Islet of Langerhans (tissue), 1 donor: ENCODE results near the gene RORB.

Experiments
- FAIRE-seq: peaks from one replicate; lab custom pipeline; 2011; peaks lifted over from hg19 to GRCh38; lab: Jason Lieb, UNC

The RORB gene

GRCh38 chr9:74598874-74599273 lies 101.7 kb downstream of the RORB start:
- FAIRE-seq, result no peak

- FAIRE-seq, result no peak
Measured at GRCh38 chr9:74609671-74610405, 112.7 kb downstream of the RORB start.

DNA sequence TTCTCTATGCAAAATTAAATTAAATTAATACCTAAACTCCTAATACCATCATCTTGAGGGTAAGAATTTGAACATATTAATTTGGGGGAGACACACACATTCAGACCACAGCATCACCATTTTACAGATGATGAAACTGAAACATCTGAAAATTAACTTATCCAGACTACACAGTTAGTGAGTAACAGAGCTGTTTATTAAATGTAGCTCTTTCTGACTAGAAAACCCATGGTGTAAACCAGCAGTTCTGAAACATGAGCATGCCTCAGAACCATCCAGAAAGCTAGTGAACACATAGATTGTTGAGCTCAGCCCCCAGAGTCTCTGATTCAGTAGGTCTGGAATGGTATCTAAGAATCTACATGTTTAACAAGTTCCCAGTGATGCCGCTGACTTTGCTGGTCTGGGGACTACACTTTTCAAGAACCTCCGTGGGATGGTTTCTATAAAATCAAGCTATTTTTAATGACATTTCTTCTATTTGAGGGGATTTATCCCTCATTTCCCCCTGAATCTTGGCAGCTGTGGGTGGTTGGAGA lies 113.5 kb downstream of the RORB start:
- no peak for FAIRE-seq

DNA sequence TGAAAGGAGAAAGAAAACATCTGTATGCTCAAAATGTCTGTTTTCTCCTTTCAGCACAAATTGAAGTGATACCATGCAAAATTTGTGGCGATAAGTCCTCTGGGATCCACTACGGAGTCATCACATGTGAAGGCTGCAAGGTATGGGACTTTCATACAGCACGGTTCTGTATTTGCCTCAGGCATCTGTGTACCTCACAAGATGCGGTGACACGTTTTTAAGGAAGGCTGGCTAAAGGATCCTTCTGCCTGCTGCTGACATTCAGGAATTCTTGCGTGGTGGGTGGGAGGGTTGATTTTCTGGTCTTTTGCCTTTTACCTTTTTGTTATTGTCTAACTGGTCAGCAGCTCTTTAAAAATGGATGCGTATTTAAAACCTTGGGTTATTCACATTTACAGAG lies 133.1 kb downstream of the RORB start:
- FAIRE-seq, result no peak

DNA sequence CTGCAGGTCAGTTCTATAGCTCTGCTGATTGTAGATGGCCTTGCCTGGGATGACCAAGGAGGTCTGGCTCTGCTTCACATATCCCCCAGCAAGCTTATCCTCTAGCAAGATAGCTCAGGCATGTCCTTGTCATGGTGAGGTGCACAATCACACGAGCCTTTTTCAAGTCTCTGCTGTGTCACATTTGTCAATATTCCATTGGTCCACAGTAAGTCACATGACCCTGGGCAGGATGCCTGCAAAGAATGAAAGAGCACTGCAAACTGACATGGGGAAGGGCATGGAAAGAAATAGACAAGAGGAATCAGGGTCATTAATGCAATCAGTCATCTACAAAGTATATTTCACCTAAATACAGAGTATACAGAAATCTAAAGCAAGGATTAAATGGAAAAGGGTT lies 142.0 kb downstream of the RORB start:
- FAIRE-seq, result no peak

DNA sequence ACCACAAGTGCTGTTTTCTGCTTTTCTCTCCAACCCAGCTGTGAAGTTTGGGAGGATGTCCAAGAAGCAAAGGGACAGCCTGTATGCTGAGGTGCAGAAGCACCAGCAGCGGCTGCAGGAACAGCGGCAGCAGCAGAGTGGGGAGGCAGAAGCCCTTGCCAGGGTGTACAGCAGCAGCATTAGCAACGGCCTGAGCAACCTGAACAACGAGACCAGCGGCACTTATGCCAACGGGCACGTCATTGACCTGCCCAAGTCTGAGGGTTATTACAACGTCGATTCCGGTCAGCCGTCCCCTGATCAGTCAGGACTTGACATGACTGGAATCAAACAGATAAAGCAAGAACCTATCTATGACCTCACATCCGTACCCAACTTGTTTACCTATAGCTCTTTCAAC lies 145.2 kb downstream of the RORB start:
- FAIRE-seq, result no peak

DNA sequence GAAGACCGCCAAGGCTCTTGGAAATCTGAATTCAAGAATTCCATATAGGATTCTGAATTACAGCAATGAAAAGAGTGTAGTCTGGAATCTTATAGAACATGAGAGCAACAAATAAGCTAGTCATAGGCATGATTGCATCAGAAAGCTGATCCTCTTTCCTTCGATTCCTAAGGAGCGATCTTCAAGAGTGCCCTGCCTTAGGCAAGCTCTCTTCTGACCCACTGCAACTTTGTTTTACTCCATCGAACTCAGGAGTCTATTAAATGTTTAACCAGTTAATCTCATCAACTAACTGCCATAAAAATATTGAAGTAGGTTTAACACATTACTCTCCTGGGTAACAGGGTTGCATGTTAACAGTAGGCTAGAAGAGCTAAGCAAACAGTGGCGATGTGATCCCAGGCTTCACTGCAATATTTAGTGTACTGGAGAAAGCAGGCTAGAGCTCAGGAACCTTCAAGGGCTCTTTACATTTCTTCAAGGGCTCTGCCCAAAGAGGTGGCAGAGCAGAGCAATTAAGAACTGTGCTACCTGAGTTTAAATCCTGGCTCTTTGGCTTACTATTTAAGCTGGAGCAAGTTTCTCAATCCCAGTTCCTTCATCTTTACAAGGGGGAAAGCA lies 146.3 kb downstream of the RORB start:
- FAIRE-seq, result peak; percentile 56

- FAIRE-seq, result peak; percentile 64
Measured at GRCh38 chr9:74644023-74644422, 146.9 kb downstream of the RORB start.

DNA sequence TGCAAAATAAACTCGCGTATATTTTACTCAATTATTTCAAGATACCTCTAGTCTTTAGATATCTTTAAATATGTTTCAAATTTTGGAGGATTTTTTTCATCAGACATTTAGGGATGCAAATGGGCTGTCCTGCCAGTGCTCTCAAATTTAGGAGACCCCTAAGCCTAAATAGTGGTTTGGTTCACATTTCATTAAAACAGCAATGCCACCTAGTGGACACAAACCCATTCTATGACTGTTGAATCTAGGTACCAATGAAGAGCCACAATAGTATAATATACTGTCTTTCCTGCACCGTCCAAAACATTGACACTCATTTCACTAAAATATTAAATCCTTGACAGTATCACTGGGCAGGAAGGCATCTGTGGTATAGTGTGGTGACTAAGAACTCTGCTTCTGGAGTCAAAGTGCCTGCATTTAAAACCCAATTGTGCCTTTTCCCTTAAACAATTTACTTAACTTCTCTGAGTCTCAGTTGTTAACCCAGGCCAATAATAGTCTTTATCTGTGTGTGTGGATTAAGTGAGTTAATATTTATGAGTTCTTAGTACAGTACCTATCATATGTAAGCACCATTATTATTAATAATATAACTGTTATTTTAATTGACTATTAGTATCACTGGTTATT lies 148.0 kb downstream of the RORB start:
- peak; percentile 89 for FAIRE-seq

- FAIRE-seq, result no peak
Measured at GRCh38 chr9:74653410-74654080, 156.4 kb downstream of the RORB start.

DNA sequence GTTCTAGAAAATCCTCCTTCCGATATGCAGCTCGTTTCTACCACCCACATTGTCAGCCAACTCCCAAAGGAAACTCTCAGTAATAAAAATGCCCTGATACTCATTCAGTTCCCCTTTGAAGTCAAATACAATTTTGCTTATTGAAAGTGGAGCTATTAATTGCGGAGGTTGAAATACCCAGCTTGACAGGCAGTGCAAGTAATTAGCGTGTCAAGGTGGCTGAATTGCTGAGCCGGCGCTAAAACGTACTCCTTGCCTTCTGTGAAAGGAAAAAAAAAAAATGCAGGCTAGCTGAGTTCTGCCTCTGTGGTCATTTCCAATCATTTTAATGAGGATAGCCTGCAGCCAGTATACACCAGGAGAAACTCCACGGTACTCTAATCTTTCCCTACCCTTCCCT lies 165.5 kb downstream of the RORB start:
- no peak for FAIRE-seq

- no peak for FAIRE-seq
Measured at GRCh38 chr9:74663439-74663838, 166.3 kb downstream of the RORB start.

DNA sequence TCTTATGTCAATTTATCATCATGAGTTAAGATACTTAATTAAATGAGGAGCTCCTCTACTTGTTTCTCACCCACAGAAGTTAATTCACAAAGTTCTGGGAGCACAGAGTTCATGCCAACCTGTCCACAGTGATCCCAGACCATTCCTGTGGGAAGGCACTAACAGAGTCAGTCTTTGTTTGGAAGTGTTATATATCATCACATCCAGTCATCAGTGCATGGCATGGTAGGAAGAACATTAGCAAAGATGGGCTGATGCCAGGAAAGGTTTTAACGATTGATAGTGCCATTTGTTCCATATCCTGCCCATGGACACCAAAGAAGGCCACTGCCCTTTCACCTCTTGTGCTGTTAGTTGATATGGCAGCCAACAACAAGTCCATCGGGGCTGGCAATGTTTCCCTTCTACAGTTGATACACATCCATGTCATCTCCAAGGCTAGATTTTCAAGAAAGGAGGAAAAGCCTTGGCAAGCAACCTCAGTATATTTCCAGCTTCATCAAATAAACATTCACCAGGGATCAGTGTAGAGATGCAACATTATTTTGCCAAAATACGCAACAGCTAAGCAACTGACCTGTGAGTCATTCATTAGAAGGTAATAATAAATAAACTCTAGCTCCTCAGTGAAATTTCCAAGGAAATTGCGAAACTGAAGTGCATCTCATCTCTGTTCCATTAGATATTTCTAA lies 169.6 kb downstream of the RORB start:
- no peak for FAIRE-seq

GRCh38 chr9:74672237-74672636 lies 175.1 kb downstream of the RORB start:
- no peak for FAIRE-seq

- no peak for FAIRE-seq
Measured at GRCh38 chr9:74674077-74674476, 176.9 kb downstream of the RORB start.

DNA sequence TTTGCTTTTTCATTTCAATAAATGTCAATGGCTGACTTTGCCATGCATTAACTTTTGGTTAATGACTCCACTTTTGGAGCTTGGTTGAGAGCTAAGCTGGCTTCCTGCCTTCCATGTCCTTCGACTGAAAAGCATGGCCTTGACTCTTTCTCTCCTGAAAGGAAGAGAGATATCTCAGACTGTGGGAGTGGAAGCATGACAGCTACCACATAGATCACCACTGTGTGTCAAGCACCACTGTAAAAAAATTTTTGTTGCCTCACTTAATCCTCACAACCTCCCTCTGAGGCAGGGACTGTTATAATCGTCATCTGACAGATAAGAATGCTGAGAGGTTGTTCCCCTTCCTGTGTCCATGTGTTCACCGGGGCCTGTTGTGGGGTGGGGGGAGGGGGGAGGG lies 184.8 kb downstream of the RORB start:
- no peak for FAIRE-seq

DNA sequence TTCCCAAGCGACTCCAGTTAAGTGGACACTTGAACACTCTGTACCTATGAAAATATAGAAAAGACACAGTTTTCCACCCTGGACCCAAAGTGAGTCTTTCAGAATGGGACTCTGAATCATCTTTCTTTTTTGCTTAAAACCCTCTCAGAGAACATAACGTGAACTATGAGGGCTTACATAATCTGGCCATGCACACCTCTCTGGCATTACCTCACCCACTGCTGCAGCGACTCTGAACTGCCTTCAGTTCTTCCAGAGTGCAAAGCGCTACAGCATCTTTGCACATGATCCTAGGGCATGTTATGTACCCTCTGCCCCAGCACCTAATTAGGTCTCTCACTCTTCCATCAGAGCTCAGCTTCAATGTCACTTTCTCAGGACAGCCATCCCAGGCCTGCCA lies 186.2 kb downstream of the RORB start:
- no peak for FAIRE-seq

- no peak for FAIRE-seq
Measured at GRCh38 chr9:74691058-74691457, 193.9 kb downstream of the RORB start.

GRCh38 chr9:74696520-74696919 lies 199.4 kb downstream of the RORB start:
- no peak for FAIRE-seq

- FAIRE-seq, result no peak
Measured at GRCh38 chr9:74697535-74697934, 200.4 kb downstream of the RORB start.

DNA sequence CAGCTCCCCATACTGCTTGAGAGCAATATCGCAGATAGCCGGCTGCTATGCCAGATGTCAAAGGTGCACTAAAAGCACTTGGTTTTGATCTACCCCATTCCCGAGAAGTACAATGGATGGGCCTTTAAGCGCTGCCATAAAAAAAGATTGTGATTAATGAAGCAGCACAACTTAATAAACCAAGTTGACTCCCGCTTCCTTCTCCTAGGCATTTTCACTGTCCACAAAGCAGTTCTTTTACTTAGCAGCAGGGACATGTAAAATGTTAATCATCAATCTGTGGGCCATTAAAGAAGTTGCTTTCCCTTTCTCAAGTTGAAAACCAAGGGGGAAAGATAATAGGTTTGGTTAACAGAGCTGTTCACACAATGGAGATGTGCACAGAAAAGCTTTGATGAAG lies 214.2 kb downstream of the RORB start:
- no peak for FAIRE-seq

DNA sequence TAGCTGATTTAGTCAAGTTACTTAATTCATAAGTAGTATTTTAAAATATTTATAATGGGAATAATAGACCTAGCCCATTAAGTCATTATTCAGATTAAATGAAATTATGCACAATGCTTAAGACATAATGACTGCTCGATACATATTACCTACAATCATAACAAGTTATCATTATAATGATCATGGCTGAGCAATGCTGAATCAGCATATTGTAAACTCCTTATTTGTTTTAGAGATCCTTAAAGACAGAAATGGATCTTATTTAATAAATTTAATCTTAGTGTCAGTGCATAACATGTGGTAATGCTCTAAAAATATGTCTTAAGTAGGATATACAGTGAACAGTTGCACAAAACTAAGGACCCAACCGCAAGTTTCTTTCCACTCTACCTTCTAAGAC lies 221.6 kb downstream of the RORB start:
- no peak for FAIRE-seq
